KMS-11 (cell line): ENCODE data around the gene ADARB1.

ENCODE experiments used
- H2AFZ ChIP-seq: fragments of 200-600 bp; sonication (generic); 2 replicates; pipeline ENCODE4 v1.6.1; 2016; ENCODE audit warnings: antibody characterized with exemption, mixed run types, low read depth
- H3K27ac ChIP-seq: fragments of 200-600 bp; sonication (generic); 2 replicates; pipeline ENCODE4 v1.6.1; 2016; ENCODE audit warnings: mild to moderate bottlenecking, mixed run types
- H3K27me3 ChIP-seq: fragments of 200-600 bp; sonication (generic); 2 replicates; pipeline ENCODE4 v1.6.1; 2017; ENCODE audit warnings: mild to moderate bottlenecking, low read depth, mixed run types, moderate library complexity; ENCODE audit not compliant: insufficient read depth
- H3K36me3 ChIP-seq: fragments of 200-600 bp; sonication (generic); 2 replicates; pipeline ENCODE4 v1.6.1; 2017; ENCODE audit warnings: mild to moderate bottlenecking, mixed run types; ENCODE audit not compliant: insufficient read depth
- H3K4me1 ChIP-seq: fragments of 200-600 bp; sonication (generic); 2 replicates; pipeline ENCODE4 v1.6.1; 2016; ENCODE audit warnings: mild to moderate bottlenecking, low read depth, mixed run types; ENCODE audit not compliant: poor library complexity, severe bottlenecking
- H3K4me2 ChIP-seq: fragments of 200-600 bp; sonication (generic); 2 replicates; pipeline ENCODE4 v1.7.0; 2016; ENCODE audit warnings: mild to moderate bottlenecking, mixed run types
- H3K4me3 ChIP-seq: fragments of 200-600 bp; sonication (generic); IDR thresholded peaks from 2 replicates; pipeline ENCODE4 v1.6.1; 2017; ENCODE audit warnings: low read depth, low read length, mixed read lengths; ENCODE audit not compliant: insufficient read depth
- H3K79me2 ChIP-seq: fragments of 200-600 bp; sonication (generic); 2 replicates; pipeline ENCODE4 v1.6.1; 2016; ENCODE audit warnings: low read depth, mixed run types; ENCODE audit not compliant: insufficient read depth
- H3K9ac ChIP-seq: fragments of 200-600 bp; sonication (generic); 2 replicates; pipeline ENCODE4 v1.6.1; 2016; ENCODE audit warnings: mild to moderate bottlenecking, mixed run types
- H4K20me1 ChIP-seq: fragments of 200-600 bp; sonication (generic); 2 replicates; pipeline ENCODE4 v1.6.1; 2016; ENCODE audit warnings: mild to moderate bottlenecking, mixed run types; ENCODE audit not compliant: insufficient read depth
- TF ChIP-seq, protein P1 (sequence below): fragments of 200-600 bp; sonication (generic); conservative IDR thresholded peaks from 2 replicates; pipeline ENCODE4 v1.6.1; 2017; ENCODE audit warnings: low read depth, mild to moderate bottlenecking, antibody characterized with exemption, low read length, moderate library complexity, mixed read lengths

The ADARB1 gene

DNA sequence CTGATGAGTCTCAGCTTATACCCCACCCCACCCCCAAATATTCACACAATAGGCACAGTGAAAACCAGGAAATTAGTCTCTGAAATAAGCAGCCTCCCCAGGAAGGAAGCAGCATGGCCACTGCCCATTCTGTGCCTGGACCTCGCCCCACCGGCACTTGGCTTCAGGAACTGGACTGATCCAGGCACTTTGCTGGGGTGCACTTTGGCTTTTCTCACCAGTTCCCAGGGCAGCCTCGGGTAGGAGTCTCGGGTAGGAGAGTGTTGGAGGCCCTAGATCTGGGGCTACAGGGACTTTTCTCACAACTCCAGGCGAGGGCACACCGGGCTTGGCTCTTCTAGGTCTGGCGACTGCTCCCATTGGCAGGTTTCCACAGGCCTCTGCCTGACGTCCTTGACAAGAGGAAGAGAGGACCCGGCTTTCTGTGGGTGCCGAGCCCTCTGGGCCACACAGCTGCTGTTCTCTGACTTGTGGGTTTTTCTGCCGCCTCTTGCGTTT is 18.7 kb downstream of the ADARB1 start:
- peaks cover 34% of the 10 kb centered on the region for H3K4me1 ChIP-seq
- H3K79me2 ChIP-seq, result peaks cover 18% of the 10 kb centered on the region; the same call in 1 of the 2 replicates
- H2AFZ ChIP-seq, result peak overlapping the region; percentile 62; the same call in 1 of the 2 replicates
- H3K4me2 ChIP-seq, result peak overlapping the region; percentile 90
- H3K27me3 ChIP-seq, result no peaks in the 10 kb centered on the region
- no peaks in the 10 kb centered on the region for H3K36me3 ChIP-seq
- peak overlapping the region; percentile 43; the same call in 1 of the 2 replicates for H3K9ac ChIP-seq
- H3K4me3 ChIP-seq, result no peak overlapping the region
- peak overlapping the region; percentile 65 for H3K27ac ChIP-seq
- TF ChIP-seq, protein P1, sequence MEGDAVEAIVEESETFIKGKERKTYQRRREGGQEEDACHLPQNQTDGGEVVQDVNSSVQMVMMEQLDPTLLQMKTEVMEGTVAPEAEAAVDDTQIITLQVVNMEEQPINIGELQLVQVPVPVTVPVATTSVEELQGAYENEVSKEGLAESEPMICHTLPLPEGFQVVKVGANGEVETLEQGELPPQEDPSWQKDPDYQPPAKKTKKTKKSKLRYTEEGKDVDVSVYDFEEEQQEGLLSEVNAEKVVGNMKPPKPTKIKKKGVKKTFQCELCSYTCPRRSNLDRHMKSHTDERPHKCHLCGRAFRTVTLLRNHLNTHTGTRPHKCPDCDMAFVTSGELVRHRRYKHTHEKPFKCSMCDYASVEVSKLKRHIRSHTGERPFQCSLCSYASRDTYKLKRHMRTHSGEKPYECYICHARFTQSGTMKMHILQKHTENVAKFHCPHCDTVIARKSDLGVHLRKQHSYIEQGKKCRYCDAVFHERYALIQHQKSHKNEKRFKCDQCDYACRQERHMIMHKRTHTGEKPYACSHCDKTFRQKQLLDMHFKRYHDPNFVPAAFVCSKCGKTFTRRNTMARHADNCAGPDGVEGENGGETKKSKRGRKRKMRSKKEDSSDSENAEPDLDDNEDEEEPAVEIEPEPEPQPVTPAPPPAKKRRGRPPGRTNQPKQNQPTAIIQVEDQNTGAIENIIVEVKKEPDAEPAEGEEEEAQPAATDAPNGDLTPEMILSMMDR, result no peak
- H4K20me1 ChIP-seq, result no peaks in the 10 kb centered on the region

DNA sequence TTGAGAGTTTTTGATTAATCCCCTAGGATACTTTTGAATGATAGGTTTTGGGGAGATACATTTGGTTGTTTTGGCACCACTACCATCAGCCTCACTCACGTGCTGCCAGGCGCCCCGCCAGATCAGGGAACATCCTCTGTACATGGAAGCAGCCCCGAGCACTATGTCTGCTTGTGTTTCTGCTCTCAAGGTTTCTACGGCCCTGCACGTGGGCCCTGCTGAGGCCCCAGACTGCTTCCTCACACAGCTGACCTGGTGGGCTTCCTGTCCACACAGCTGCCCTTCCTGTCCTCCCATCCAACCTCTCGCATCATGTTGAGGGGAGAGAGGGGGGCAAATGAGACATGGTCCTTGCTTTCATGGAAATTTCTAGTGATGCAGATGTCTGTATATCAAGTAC is 20.0 kb downstream of the ADARB1 start:
- H3K4me2 ChIP-seq, result no peak overlapping the region
- H3K79me2 ChIP-seq, result peaks cover 18% of the 10 kb centered on the region; the same call in 1 of the 2 replicates
- H3K36me3 ChIP-seq, result no peaks in the 10 kb centered on the region
- no peak overlapping the region for H2AFZ ChIP-seq
- H3K4me1 ChIP-seq, result peaks cover 40% of the 10 kb centered on the region
- H3K27me3 ChIP-seq, result no peaks in the 10 kb centered on the region
- H3K27ac ChIP-seq, result no peak overlapping the region
- TF ChIP-seq, protein P1, result no peak
- no peak overlapping the region for H3K9ac ChIP-seq
- no peaks in the 10 kb centered on the region for H4K20me1 ChIP-seq
- H3K4me3 ChIP-seq, result no peak overlapping the region

DNA sequence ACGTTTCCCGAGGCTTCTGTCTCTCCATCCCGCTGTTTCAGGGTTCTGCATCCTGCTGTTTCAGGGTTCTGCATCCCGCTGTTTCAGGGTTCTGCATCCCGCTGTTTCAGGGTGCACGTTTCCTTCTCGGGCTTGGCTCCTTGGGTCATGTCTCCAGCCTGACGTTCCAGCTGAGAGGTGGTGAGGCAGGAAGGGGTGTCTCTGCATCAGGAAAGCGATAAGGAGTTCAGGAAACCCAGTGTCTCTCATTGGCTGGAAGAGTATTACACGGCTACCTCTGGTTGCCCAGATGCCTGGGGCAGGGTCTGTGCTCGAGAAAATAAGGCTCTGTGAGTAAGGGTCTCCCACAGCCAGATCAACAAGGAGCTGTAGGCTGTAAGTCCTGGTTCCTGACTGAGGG is 21.1 kb downstream of the ADARB1 start:
- Histone ChIP-seq H3K4me1 (peaks cover 40% of the 10 kb centered on the region), H3K36me3 (no peaks in the 10 kb centered on the region), H3K4me2 (no peak overlapping the region), H3K27me3 (no peaks in the 10 kb centered on the region), H3K79me2 (peaks cover 18% of the 10 kb centered on the region; the same call in 1 of the 2 replicates), H3K9ac (no peak overlapping the region), H4K20me1 (no peaks in the 10 kb centered on the region), H3K27ac (no peak overlapping the region), H2AFZ (no peak overlapping the region), H3K4me3 (no peak overlapping the region)
- TF ChIP-seq, protein P1, result no peak

DNA sequence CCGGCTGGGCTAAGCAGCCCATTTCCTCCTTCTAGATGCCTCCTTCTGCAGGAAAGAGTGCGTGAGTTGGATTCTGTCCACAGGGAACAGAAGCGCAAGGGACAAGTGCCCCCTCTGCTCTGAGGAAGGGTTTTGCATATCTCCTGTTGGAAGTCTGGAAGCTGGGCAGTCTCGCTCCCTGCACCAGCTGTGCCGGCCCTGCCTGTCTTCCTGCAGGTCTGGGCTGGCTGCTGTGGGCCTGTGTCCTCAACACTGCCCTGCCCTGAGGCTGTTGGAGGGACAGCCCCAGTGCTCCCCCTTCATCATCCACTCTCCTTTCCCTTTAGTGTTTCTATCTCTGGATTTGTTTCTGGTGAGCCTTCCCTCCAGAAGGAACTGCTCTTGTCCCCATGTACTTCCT is 21.8 kb downstream of the ADARB1 start:
- H3K27ac ChIP-seq, result no peak overlapping the region
- TF ChIP-seq, protein P1, result no peak
- no peaks in the 10 kb centered on the region for H3K36me3 ChIP-seq
- no peak overlapping the region for H2AFZ ChIP-seq
- H4K20me1 ChIP-seq, result no peaks in the 10 kb centered on the region
- H3K4me1 ChIP-seq, result peaks cover 40% of the 10 kb centered on the region
- H3K27me3 ChIP-seq, result no peaks in the 10 kb centered on the region
- peaks cover 18% of the 10 kb centered on the region; the same call in 1 of the 2 replicates for H3K79me2 ChIP-seq
- H3K9ac ChIP-seq, result no peak overlapping the region
- H3K4me3 ChIP-seq, result no peak overlapping the region
- no peak overlapping the region for H3K4me2 ChIP-seq
